NCI-H69 (cell line): ENCODE results near the gene UBXN11.

Source experiments
- DNase-seq: peaks from one replicate; lab custom pipeline; 2025; lab: John Stamatoyannopoulos, UW

The UBXN11 gene

DNA sequence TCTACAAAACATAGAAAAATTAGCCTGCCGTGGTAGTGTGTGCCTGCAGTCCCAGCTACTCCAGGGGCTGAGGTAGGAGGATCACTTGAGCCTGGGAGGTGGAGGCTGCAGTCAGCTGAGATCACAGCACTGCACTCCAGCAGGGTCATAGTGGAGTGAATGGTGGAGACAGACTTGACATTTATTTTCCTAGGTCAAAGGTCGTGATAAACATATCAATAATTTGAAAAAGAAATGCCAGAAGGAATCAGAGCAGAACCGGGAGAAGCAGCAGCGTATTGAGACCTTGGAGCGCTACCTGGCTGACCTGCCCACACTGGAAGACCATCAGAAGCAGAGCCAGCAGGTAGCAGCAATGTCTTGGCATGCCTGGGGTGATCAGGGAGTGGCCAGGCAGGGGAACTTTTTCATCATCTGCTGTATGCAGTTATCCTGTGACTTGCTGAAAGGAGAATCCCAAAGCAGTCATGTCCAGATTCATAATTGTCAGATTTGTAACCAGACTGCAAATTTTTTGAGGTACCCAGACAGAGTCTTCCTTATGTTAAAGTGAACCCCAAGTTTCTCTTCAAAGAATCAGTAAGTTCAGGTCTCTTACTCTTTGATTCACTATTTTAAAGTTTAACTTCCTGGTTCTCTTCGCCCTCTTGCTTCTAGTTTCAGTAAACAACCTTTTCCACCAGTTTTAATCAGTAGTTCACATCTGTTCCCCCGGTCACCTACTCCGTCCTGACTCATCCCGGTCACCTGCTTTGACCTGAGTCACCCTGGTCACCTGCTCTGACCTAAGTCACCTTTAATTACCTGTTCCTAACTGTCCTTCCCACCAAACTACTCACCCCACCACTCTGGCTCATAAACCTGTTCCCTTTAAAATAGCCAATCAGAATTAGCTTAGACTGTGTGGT lies 37.9 kb downstream of the UBXN11 start:
- DNase-seq: no peak

DNA sequence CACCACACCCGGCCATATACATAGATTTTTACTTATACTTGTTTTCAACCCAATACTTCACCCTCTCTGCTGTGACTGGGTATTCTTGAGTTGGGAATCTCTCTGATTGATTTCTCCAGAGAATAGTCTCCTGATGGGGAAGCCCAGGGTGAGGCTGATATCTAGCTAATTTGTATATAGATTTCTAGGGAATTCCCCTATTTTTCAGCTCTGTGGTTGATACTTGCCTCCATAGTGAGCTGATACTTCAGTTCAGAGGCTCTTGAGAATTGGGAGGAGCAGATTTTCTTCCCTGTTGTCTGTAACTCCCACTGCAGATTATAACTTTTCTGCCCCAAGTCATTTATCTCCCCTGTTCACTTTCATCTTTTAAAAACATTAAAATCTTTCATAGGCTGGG lies 41.0 kb downstream of the UBXN11 start:
- no peak for DNase-seq

DNA sequence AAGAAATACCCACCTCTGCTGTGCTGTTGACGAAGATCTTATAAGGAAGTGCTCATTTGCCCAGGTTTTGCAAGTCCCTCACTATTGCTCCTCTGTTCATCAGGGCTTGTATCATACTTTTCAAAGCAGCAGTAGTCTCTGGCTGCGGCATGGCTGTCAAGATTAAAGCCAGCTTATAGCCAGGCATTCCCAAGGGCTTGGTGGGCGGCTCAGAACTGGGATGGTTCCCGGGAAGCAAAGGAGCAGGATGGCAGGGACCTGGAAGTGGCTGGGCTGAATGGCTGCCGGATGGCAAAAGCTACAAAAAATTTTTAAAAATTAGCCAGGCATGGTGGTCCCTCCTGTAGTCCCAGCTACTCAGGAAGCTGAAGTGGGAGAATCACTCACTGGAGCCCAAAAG lies 43.2 kb downstream of the UBXN11 start:
- DNase-seq: no peak

DNA sequence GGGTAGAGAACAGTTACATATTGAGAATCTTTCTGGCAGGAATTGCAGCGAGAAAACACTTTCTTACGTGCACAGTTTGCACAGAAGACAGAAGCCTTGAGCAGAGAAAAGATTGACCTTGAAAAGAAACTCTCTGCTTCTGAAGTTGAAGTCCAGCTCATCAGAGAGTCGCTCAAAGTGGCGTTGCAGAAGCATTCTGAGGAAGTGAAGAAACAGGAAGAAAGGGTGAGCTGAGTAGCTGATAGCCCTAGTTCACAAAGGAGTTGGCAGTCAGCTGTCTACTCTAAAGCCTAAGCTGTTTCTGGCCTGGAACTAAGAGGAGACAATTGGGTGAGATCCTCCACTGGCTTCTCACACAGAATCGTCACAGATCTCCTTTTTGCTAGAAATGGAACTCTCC lies 46.9 kb downstream of the UBXN11 start:
- no peak for DNase-seq

DNA sequence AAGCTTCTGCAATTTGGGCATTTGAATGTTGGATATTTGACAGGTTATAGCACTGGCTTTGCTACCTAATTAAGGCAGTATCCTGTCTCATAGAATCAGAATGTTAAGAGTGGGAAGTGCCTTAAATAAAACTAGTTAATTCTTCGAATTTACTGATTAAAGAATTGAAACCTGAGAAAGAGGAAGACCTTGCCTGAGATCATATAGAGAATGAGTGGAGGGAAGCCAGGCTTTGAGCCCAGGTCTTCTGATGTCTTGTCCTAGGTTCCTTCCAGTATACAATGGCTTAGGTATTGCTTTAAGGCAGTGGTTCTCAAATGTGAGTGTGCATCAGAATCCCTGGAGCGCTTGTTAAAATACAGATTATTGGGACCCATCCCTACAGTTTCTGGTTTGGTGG lies 47.4 kb downstream of the UBXN11 start:
- no peak for DNase-seq

DNA sequence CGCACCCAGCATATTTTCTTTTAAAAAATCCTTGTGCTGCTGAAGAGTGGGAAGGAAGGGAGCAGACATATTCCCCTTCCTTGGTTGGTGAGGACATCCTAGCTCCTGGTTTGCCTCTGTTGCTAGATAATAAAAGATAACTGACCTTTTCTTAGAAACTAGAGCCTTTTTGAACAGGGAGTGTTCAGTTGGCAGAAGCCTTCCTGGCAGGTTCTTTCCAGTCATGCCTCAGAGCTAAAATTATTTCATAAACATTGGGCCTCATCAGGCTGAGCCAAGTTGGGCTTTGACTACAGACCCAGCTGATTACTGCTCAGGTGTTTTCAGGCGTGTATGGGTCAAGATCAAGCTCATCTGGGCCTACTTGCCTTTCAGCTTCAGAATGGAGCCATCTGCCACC lies 49.2 kb downstream of the UBXN11 start:
- DNase-seq: no peak

DNA sequence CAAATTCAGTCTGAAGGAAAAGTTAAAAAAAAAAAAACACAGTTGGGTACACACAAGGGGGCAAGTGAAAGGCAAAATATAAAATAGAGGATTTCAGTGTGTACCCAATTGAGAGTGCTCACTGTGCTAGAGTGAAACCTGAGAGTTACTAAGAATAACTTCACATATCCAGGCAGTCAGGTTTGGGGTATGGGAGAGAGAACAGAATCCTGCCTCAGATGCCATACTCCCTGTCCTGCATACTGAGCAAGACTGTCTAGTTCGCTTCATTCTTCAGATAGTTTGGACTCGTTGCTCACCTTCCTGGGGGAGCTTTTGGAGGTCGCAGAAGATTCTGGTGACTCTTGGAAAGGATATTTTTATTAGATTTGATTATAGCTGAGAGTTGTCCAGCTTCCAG lies 52.0 kb downstream of the UBXN11 start:
- DNase-seq: no peak

DNA sequence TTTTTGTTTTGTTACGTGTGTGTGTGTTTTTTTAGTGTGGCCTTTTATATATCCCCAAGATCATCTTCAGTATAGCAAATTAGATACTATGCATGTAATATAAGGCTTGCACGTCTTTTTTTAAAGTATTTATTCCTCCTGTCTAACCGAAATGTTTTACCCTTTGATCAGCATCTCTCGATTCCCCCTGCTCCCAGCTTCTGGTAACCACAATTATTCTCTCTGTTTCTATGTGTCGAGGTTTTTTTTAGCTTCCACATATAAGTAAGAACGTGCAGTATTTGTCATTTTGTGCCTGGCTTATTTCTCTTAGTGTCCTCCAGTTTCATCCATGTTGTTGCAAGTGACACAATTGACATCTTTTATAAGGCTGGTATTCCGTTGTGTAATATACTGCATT lies 53.7 kb downstream of the UBXN11 start:
- DNase-seq: no peak

DNA sequence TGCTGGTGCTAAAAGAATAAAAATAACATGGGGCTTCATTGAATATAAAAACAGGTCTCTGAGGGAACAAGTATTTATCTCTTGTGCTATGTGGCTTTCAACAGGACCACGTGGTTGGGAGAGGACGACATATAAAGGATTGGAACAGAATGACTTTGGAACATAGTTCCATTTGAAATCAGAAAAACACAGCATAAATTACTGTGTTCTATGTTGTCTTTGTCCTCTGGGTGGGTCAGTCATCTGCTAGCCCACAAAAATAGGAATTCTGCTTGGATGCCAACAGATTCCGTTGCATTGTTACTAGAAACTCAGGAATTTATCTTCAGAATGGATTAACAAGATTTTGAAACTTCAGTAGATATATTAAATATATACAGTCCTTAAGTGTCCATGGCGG lies 66.5 kb downstream of the UBXN11 start:
- no peak for DNase-seq

DNA sequence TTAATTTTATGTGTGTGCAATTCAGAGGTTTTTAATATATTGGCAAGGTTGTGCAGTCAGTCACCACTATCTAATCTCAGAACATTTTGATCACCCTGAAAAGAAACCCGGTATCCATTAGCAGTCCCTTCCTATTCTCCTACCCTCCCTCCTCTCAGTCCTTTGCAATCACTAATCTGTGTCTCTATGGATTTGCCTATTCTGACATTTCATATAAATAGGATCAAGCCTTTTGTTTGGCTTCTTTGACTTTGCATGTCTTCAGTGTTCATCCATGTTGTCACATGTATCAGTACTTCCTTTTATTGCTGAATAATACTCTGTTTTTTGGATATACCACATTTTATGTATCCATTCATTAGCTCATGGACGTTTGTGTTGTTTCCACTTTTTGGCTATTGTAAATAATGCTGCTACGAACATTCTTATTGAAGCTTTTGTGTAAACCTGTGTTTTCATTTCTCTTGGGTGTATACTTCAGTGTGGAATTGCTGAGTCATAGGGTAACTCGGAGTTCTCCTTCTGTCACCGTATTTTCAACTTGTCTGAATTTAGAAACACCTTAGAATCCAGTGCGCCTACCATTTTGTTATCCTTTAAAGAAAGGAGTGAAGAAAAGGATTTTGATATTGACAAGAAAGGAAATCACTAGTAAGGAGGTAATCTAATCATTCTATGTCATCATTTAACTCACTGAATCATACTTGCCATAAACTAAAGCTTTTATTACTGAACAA lies 69.0 kb downstream of the UBXN11 start:
- DNase-seq: peak; percentile 13

DNA sequence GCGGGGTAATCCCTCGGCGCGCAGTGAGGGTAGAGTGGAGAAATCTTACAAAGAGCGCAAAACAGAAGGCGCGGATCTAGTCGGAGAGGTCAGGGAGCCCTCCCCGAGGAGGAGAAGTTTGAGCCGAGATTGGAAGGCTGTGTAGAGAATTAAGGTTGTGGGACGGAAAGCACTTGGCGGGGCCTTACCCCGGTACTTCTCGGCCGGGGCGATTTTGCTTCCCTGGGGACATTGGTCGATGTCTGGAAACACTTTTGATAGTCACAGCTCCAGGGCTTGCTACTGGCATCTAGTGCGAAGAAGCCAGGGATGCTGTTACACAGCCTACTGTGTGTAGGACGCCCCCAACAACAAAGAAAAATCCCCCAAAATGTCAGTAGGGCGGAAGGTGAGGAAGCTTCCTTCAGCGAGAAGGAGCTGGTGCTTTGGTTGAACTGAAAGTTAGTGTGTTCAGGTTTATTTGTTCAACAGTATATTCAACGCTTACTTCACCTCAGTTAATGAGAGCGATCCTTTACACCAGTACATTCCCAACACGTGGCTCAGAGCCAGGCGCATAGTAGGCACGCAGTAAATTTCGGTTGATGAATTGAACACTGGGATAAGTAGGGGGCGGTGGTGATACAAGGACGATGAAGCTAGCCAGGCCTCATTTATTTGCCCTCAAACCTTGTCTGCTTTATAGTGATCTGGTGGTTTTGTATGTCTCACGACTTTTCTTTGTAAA lies 71.6 kb downstream of the UBXN11 start:
- peak; percentile 46 for DNase-seq

DNA sequence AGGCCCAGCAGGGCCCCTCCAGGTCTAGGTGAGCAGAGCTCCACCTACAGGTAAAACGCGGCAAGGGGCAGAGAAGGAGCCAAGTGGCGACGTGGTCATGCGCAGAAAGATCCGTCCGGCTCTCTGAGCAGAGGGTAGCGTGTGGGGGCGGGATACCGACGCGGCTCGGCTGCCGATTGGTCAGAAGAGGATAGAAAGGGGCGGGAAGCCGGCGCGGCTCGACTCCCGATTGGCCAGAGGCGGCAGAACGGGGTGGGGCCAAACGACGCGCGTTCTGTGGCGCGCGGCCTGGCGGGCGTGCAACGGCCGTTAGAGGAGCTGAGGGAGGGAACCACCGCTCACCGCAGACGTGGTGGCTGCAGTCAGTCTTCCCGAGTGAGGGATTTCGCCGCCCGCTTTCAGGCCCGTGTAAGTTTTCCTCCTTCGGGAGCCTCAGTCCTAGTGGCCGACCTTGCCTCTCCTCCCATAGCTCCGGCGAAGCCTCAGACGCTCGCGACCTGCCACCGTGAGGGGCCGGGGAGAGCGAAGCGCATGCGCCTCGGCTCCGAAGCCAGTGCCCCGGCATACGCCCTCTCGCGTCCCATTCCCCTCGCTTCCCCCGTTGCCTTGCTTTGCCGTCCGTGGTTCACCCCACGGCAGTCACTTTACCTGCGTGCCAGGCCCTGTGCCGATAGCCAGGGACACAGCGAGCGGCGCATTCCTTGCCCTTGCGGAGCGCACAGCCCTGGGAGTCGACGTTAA lies 72.4 kb downstream of the UBXN11 start, which contains the start of gene CEP85:
Gene CEP85 (plus strand): TSS at position 298 of the 741 bp plus-strand sequence. CDS start 5,584 bp downstream, outside the sequence.
- peak; percentile 95 for DNase-seq
